ENCODE data around the gene MRGPRX2.

GRCh38 chr11:19093976-19094375 is 33.5 kb upstream of the MRGPRX2 start:
- TF ChIP-seq POLR2A (IDR thresholded peaks at IDR 0.05) (no peak), CTCF (IDR thresholded peaks at IDR 0.05) (no peak)
